CD4-positive, CD25-positive, alpha-beta regulatory T cell (primary cell): ENCODE measurements around the gene S100A4. TPM values are rescaled to one million over a fixed set of nuclear protein-coding genes. Genes with fewer than 3 reads are reported as not detected.

Source experiments
- ATAC-seq, 2 donors: fragments of 150-1000 bp; cut with Tn5 transposase; one replicate each; pipeline ENCODE4 v1.10.0; 2021; ENCODE audit warnings: low read depth in 2 of 2, moderate number of reproducible peaks in 2 of 2, moderate library complexity in 1 of 2
- DNase-seq, 3 donors: peaks; one replicate each; pipeline versions ENCODE4 v3.0.0 to v3.0.0-alpha.2; 2012 to 2022; ENCODE audit warnings: mixed read lengths in 1 of 3
- H3K27ac ChIP-seq: one replicate; pipeline ENCODE4 v1.7.0; 2013; ENCODE audit warnings: mild to moderate bottlenecking, low read length; ENCODE audit not compliant: insufficient read depth, poor library complexity, severe bottlenecking
- H3K27me3 ChIP-seq: one replicate; pipeline ENCODE4 v1.7.0; 2013; ENCODE audit warnings: low read length; ENCODE audit not compliant: control insufficient read depth, insufficient read depth
- H3K36me3 ChIP-seq: one replicate; pipeline ENCODE4 v1.7.0; 2013; ENCODE audit warnings: mild to moderate bottlenecking, low read length, moderate library complexity; ENCODE audit not compliant: control insufficient read depth, insufficient read depth
- H3K4me1 ChIP-seq: 2 replicates; pipeline ENCODE4 v1.7.0; 2013; ENCODE audit warnings: mild to moderate bottlenecking, low read length; ENCODE audit not compliant: insufficient read depth, control insufficient read depth, poor library complexity, severe bottlenecking
- H3K4me3 ChIP-seq: one replicate; pipeline ENCODE4 v1.7.0; 2013; ENCODE audit warnings: low read depth, mild to moderate bottlenecking, low read length, moderate library complexity
- H3K9me3 ChIP-seq, 2 experiments: 1 replicate in 1 of 2; 2 replicates in 1 of 2; pipeline ENCODE4 v1.7.0; 2013; ENCODE audit warnings: low read length in 2 of 2, mild to moderate bottlenecking in 1 of 2, moderate library complexity in 1 of 2; ENCODE audit not compliant: control insufficient read depth in 2 of 2
- H3K27ac Mint-ChIP-seq, 3 donors: one replicate each; pipeline ENCODE4 v1.8.0; 2020 to 2022; ENCODE audit warnings: mild to moderate bottlenecking in 3 of 3, mixed read lengths in 3 of 3, moderate library complexity in 2 of 3
- H3K27me3 Mint-ChIP-seq: one replicate; pipeline ENCODE4 v1.8.0; 2022; ENCODE audit warnings: mild to moderate bottlenecking, mixed read lengths
- H3K36me3 Mint-ChIP-seq: one replicate; pipeline ENCODE4 v1.8.0; 2020; ENCODE audit warnings: mixed read lengths
- H3K4me1 Mint-ChIP-seq, 4 donors: one replicate each; pipeline ENCODE4 v1.8.0; 2020 to 2022; ENCODE audit warnings: mixed read lengths in 4 of 4, mild to moderate bottlenecking in 1 of 4
- H3K4me3 Mint-ChIP-seq, 4 donors: one replicate each; pipeline ENCODE4 v1.8.0; 2020 to 2022; ENCODE audit warnings: mild to moderate bottlenecking in 4 of 4, mixed read lengths in 4 of 4, moderate library complexity in 3 of 4
- H3K9me3 Mint-ChIP-seq, 7 donors: one replicate each; pipeline ENCODE4 v1.8.0; 2020 to 2022; ENCODE audit warnings: mixed read lengths in 7 of 7, mild to moderate bottlenecking in 3 of 7, moderate library complexity in 2 of 7
- polyA plus RNA-seq, 4 donors: library from polyadenylated mRNA; unstranded; fragments of 300-500 nt; fragmentation: Illumina TruSeq; gene quantifications; one replicate each; pipeline ENCODE4 v1.2.3, GENCODE V29; 2021
- total RNA-seq: library from RNA; stranded (reverse); gene quantifications from one replicate; pipeline ENCODE4 v1.2.3, GENCODE V29; 2022

Gene S100A4
- total and polyA plus RNA-seq, 5 donors from 2014 or later = 928 to 4,309 (median 2,680) TPM

DNA sequence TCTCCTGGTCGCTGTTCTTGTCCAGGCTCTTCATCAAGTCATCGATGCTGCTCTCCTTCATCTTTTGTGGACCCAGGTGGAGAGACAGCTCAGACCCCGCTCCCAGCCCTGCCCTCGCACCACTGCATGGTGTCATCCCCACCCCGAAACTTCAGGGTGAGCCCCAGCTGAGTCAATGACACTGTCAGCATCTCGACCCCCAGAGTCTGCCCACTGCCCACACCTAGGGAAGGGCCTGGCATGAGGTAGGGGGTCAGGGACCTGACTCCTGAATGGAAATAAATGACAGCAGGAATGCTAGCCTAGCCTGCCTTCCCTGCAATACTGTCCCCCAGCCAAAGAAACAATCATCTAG, 8.3 kb downstream of the S100A4 start:
- Mint-ChIP-seq H3K4me1 (peaks cover 19 to 92% (median 69%) of the 10 kb centered on the region in 4 donors), H3K4me3 (peak overlapping the region; percentile 65 to 96 (median 82))

DNA sequence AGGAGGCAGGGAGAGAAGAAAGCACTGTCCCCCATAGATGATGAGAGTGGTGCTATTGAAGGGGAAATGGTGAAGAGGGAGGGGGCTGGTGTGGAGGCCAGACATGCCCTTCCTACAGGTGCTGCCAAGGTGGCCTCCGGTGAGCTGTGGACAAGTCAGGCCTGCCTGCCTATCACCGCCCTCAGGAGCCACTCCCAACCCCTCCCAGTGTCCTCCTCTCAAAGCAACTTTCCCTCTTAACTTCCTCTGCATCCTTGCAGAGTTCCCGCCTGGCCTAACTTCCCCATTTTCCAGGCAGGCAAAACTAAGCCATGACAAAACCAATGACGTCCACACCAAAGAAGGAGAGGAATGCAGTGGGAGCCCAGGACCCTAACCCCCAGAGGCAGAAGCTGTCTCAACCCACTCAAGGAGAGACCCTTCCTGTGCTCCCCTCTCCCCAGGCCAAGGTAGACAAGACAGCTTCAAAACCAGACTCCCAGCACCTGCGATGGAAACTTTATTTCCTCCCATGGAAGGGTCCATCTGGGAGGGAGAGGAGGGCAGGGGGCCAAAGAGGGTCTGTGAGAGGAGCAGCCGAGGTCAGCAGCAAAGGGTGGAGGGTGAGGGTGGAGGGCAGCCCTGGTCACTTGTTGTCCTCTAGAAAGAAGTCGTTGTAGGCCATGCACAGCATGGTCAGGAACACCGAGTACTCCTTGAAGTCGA, 8.8 kb downstream of the S100A4 start:
- Histone ChIP-seq H3K4me3 (peak overlapping the region; percentile 90), H3K4me1 (peaks cover 75% of the 10 kb centered on the region), H3K27me3 (no peaks in the 10 kb centered on the region), H3K36me3 (peaks cover 6% of the 10 kb centered on the region), H3K9me3 (no peaks in the 10 kb centered on the region), H3K27ac (peak overlapping the region; percentile 96)
- Mint-ChIP-seq H3K9me3 (no peaks in the 10 kb centered on the region), H3K36me3 (peaks cover 16% of the 10 kb centered on the region), H3K27me3 (peaks cover 4% of the 10 kb centered on the region), H3K4me3 (peak overlapping the region; percentile 93 to 99 (median 96)), H3K27ac (peak overlapping the region; percentile 97 to 98 (median 97)), H3K4me1 (peaks cover 23 to 92% (median 70%) of the 10 kb centered on the region in 4 donors)
- no peak for ATAC-seq
- no peak for DNase-seq

More for the DNA sequence above, 8.3 kb downstream of the S100A4 start:
- DNase-seq (no peak), ATAC-seq (no peak)
- peaks cover 6% of the 10 kb centered on the region for H3K36me3 ChIP-seq
- Mint-ChIP-seq H3K27me3 (peaks cover 4% of the 10 kb centered on the region), H3K9me3 (no peaks in the 10 kb centered on the region), H3K36me3 (peaks cover 16% of the 10 kb centered on the region), H3K27ac (peak overlapping the region in 2 of 3 donors; percentile 97)
- no peak overlapping the region for H3K4me3 ChIP-seq
- H3K27ac ChIP-seq = peak overlapping the region; percentile 96
- peaks cover 75% of the 10 kb centered on the region for H3K4me1 ChIP-seq
- H3K27me3 ChIP-seq = no peaks in the 10 kb centered on the region
- H3K9me3 ChIP-seq = no peaks in the 10 kb centered on the region

DNA sequence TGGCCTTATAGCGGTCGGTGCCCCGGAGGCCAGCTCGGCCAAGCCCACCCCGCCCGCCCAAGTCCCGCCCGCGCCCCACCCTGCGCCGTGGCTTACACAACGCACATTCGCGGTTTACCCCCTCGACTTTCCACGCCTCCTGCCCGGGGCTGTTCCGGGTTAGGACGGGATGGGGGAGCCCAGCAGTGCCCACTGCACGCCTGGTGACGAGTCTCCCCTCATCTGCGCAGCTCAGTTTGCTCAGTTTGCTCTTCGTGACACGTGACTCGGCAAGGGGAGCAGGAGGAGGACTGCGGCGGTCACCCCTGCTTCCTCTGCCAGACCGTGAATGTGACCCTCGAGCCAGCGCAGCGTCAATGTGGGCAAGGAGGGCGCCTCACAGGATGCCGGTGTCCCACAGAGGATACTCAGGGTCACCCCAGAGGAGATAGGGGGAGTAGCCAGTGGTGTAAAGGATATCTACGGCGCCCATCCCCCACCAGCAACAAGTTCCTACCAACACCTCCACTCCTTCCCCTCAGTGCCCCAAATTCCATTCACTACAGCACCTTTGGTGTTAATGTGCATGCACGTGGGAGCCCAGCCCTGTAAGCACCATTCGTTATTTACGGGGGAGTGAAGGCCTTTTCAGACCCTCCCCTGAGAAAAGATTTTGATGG, 9.5 kb downstream of the S100A4 start:
- H3K36me3 Mint-ChIP-seq = peaks cover 16% of the 10 kb centered on the region

DNA sequence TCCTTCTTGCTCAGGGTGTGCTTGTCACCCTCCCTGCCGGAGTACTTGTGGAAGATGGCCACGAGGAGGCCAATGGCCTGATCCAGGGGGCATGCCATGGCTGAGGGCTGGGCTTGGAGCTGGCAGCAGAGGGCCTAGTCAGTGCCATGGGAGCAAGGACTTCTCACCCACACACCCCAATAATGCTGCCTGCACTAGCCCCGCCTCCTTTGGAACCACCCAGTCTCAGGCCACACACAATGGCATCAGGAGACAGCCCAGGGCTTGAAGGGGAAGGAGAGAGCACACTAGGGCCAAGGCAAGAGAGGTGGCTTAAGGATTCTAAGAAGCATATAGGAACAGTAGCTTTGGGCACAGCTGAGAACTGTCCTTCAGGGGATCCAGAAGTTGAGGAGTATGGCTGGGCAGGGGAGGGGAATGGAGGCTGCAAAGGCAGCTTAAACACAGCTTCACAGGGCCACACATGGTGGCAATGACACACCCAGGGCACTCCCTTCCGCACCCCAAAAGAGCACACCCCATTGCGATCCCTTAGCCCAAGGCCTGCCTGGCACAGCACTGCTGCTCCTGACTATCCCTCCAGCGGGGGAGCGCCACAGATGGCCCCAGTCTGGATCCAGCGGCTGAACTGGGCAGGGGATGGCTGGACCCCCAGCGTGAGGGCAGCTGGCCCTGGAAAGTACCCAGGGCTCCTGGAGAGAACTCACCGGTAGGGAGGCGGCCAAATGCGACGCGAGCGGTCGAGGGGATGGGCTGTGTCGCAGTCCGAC, 10.2 kb downstream of the S100A4 start, which contains the start of gene S100A6:
S100A6 (minus strand) TSS at position 750 of the 770 bp plus-strand sequence; CDS start at position 98, 652 bp downstream.
- Mint-ChIP-seq H3K36me3 (peaks cover 13% of the 10 kb centered on the region), H3K27me3 (peaks cover 4% of the 10 kb centered on the region), H3K27ac (peak within 1 kb of the TSS; percentile 97 to 98 (median 97)), H3K4me1 (peaks cover 23 to 89% (median 68%) of the 10 kb centered on the region in 4 donors), H3K4me3 (peak within 1 kb of the TSS; percentile 93 to 99 (median 96)), H3K9me3 (no peaks in the 10 kb centered on the region)
- H3K4me3 ChIP-seq = peak within 1 kb of the TSS; percentile 90
- DNase-seq (peak in 2 of 3 donors; percentile 51 to 83), ATAC-seq (peak; percentile 44 to 54)
- no peaks in the 10 kb centered on the region for H3K27me3 ChIP-seq
- peaks cover 66% of the 10 kb centered on the region for H3K4me1 ChIP-seq
- H3K9me3 ChIP-seq = no peaks in the 10 kb centered on the region
- H3K36me3 ChIP-seq = peaks cover 6% of the 10 kb centered on the region
- H3K27ac ChIP-seq = peak within 1 kb of the TSS; percentile 96

More for the DNA sequence above, 9.5 kb downstream of the S100A4 start:
- peaks cover 23 to 92% (median 69%) of the 10 kb centered on the region in 4 donors for H3K4me1 Mint-ChIP-seq
- H3K27me3 Mint-ChIP-seq = peaks cover 4% of the 10 kb centered on the region
- H3K27ac Mint-ChIP-seq = peak overlapping the region; percentile 97 to 98 (median 97)
- Histone ChIP-seq H3K9me3 (no peaks in the 10 kb centered on the region), H3K36me3 (peaks cover 6% of the 10 kb centered on the region), H3K4me3 (peak overlapping the region; percentile 90), H3K27me3 (no peaks in the 10 kb centered on the region), H3K4me1 (peaks cover 74% of the 10 kb centered on the region), H3K27ac (peak overlapping the region; percentile 96)
- H3K4me3 Mint-ChIP-seq = peak overlapping the region; percentile 93 to 99 (median 96)
- H3K9me3 Mint-ChIP-seq = no peaks in the 10 kb centered on the region
- DNase-seq = peak; percentile 82 to 92 (median 83)
- ATAC-seq = peak; percentile 72 to 73

DNA sequence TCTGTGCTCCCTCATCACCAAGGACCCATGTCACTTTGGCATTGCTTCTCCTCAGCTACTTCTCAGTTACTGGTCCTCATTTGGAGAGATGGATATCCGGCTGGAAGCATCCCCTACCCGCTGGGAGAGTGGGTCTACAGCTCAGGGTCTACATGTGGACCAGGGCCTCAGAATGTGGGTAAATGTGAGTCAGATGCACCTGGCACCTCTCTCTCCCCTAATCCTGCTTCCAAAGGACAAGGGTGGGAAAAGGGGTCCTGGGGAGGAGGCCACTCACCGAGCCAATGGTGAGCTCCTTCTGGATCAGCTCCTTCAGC, 10.7 kb downstream of the S100A4 start:
- Histone ChIP-seq H3K4me3 (peak overlapping the region; percentile 90), H3K9me3 (no peaks in the 10 kb centered on the region), H3K27ac (peak overlapping the region; percentile 96), H3K27me3 (no peaks in the 10 kb centered on the region), H3K36me3 (peaks cover 6% of the 10 kb centered on the region), H3K4me1 (peaks cover 61% of the 10 kb centered on the region)
- ATAC-seq (no peak), DNase-seq (no peak)
- H3K4me3 Mint-ChIP-seq = peak overlapping the region; percentile 93 to 99 (median 96)
- peak overlapping the region; percentile 96 to 97 (median 97) for H3K27ac Mint-ChIP-seq
- no peaks in the 10 kb centered on the region for H3K9me3 Mint-ChIP-seq
- H3K36me3 Mint-ChIP-seq = peaks cover 9% of the 10 kb centered on the region
- H3K4me1 Mint-ChIP-seq = peaks cover 23 to 85% (median 63%) of the 10 kb centered on the region in 4 donors
- peaks cover 4% of the 10 kb centered on the region for H3K27me3 Mint-ChIP-seq

DNA sequence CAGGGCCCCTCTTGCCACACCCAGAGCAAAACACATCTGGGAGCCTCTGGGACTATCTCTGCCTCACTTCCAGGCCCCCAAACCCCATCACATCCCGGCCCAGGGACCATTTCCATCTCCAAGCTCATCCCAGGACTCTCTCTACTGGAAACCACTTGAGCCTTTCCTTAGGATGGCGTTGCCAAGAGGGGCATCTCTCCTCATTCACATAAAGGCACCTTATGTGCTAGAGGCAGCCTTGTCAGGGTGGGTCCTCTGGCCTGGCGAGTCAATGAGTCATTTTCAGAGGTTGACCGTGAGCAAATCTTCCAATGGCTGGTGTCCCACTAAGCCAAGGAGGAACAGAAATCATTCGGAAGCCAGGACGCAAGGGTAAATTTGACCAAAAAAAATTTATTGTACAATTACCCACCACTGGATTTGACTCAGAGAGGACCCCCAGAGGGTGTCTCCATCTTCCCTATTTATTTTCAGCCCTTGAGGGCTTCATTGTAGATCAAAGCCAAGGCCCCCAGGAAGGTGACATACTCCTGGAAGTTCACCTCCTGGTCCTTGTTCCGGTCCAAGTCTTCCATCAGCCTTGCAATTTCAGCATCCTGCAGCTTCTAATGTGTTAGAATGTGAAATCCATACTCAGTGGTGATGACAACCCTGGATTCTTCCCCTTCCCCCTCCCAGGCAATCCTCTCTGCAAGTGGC, 11.2 kb downstream of the S100A4 start:
- Mint-ChIP-seq H3K27me3 (peaks cover 4% of the 10 kb centered on the region), H3K9me3 (no peaks in the 10 kb centered on the region), H3K4me3 (peak overlapping the region; percentile 93 to 99 (median 96)), H3K27ac (peak overlapping the region; percentile 96 to 97 (median 97)), H3K36me3 (peaks cover 9% of the 10 kb centered on the region), H3K4me1 (peaks cover 20 to 80% (median 58%) of the 10 kb centered on the region in 4 donors)
- Histone ChIP-seq H3K4me3 (peak overlapping the region; percentile 90), H3K9me3 (no peaks in the 10 kb centered on the region), H3K4me1 (peaks cover 56% of the 10 kb centered on the region), H3K27ac (peak overlapping the region; percentile 96), H3K27me3 (no peaks in the 10 kb centered on the region), H3K36me3 (peaks cover 6% of the 10 kb centered on the region)
- no peak for ATAC-seq
- DNase-seq = no peak

DNA sequence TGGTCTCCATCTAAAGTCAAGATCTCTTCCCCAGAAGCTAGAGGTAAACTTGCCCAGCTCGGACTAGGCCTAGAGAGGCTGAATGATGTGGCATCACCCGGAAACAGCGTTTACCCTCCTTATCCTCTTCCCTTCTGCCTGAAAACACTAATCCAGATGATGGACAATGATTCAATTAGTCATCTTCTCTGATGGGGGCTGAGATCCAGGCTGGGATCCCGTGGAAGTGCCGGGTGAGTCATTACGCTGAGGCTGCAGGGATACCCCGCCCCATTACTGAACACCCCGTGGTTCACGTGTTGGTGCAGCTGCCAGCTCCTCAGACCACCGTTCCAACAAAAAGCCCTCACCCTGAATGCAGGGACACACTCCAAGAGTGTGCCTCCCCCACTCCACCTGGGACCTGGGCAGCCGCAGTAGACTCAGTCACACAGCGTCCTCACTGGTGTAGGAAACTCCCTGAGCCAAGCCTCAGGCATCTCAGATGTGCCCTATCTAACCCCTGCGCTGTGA, 11.9 kb downstream of the S100A4 start:
- Histone ChIP-seq H3K9me3 (no peaks in the 10 kb centered on the region), H3K27ac (peak overlapping the region; percentile 96), H3K27me3 (no peaks in the 10 kb centered on the region), H3K36me3 (peaks cover 6% of the 10 kb centered on the region), H3K4me3 (peak overlapping the region; percentile 90), H3K4me1 (peaks cover 56% of the 10 kb centered on the region)
- no peaks in the 10 kb centered on the region for H3K9me3 Mint-ChIP-seq
- H3K27me3 Mint-ChIP-seq = peaks cover 4% of the 10 kb centered on the region
- H3K4me1 Mint-ChIP-seq = peaks cover 19 to 77% (median 57%) of the 10 kb centered on the region in 4 donors
- peaks cover 9% of the 10 kb centered on the region for H3K36me3 Mint-ChIP-seq
- DNase-seq (peak in 1 of 3 donors; percentile 36), ATAC-seq (no peak)
- peak overlapping the region; percentile 96 to 97 (median 97) for H3K27ac Mint-ChIP-seq
- peak overlapping the region; percentile 93 to 99 (median 96) for H3K4me3 Mint-ChIP-seq
